Upper lobe of right lung (tissue), 1 donor: ENCODE results near the gene ATG16L2. TPM values are rescaled to one million over a fixed set of nuclear protein-coding genes. Genes with fewer than 3 reads are reported as not detected.

Experiments
- ATAC-seq: fragments of 200-7000 bp; cut with Tn5 transposase; one replicate; pipeline ENCODE4 v1.9.1; 2020; ENCODE audit warnings: mild to moderate bottlenecking, moderate library complexity
- DNase-seq: peaks from one replicate; pipeline ENCODE4 v3.0.0-alpha.2; 2020
- H3K27ac ChIP-seq: fragments of 200-600 bp; one replicate; pipeline ENCODE4 v1.8.0; 2022
- H3K27me3 ChIP-seq: fragments of 200-600 bp; one replicate; pipeline ENCODE4 v1.8.0; 2022; ENCODE audit warnings: mild to moderate bottlenecking
- H3K36me3 ChIP-seq: fragments of 200-600 bp; one replicate; pipeline ENCODE4 v1.8.0; 2022
- H3K4me1 ChIP-seq: fragments of 200-600 bp; one replicate; pipeline ENCODE4 v1.8.0; 2022
- H3K4me3 ChIP-seq: fragments of 200-600 bp; one replicate; pipeline ENCODE4 v1.8.0; 2022; ENCODE audit warnings: mild to moderate bottlenecking
- H3K9me3 ChIP-seq: fragments of 200-600 bp; one replicate; pipeline ENCODE4 v1.8.0; 2022
- intact Hi-C: fragments of 100-400 bp; cut with DNase I; formaldehyde crosslinking; loops from one replicate; pipeline ENCODE4 v1.11.0; 2022
- total RNA-seq: library from RNA; stranded (reverse); fragmentation: NEBNext Ultra II Directional; extraction: Animal tissue kit (Norgen Biotek cat#: 25700); gene quantifications from one replicate; pipeline ENCODE4 v1.2.1, GENCODE V29; 2021
- TF ChIP-seq, protein P1 (sequence below): fragments of 200-600 bp; IDR thresholded peaks from one replicate; pipeline ENCODE4 v1.8.0; 2022; ENCODE audit warnings: antibody characterized with exemption
- donor health status: DM: no; HTN: yes; CAD: no; lungs with severe emphysema.

Gene ATG16L2
- total RNA-seq, 1 donor from 2014 or later, result 77.5 TPM

DNA sequence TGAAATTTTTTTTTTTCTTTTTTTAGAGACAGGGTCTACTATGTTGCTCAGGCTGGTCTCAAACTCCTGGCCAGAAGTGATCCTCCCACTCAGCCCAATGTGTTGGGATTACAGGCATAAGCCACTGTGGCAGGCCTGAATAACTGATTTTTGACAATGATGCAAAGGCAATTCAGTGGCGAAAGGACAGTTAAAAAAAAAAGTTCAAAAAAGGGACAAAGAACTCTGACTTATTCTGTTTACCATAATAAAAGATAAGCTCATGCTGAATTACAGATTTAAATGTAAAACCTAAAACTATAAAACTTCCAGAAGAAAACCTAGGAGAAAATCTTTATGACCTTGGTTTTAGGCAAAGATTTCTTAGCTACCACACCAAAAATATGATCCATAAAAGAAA is 48.9 kb downstream of the ATG16L2 start:
- Histone ChIP-seq H3K4me1 (no peaks in the 10 kb centered on the region), H3K27me3 (no peaks in the 10 kb centered on the region), H3K9me3 (no peaks in the 10 kb centered on the region), H3K36me3 (peaks cover 13% of the 10 kb centered on the region), H3K27ac (no peak overlapping the region), H3K4me3 (no peak overlapping the region)
- intact Hi-C loops, result no loop called here
- TF ChIP-seq, protein P1, sequence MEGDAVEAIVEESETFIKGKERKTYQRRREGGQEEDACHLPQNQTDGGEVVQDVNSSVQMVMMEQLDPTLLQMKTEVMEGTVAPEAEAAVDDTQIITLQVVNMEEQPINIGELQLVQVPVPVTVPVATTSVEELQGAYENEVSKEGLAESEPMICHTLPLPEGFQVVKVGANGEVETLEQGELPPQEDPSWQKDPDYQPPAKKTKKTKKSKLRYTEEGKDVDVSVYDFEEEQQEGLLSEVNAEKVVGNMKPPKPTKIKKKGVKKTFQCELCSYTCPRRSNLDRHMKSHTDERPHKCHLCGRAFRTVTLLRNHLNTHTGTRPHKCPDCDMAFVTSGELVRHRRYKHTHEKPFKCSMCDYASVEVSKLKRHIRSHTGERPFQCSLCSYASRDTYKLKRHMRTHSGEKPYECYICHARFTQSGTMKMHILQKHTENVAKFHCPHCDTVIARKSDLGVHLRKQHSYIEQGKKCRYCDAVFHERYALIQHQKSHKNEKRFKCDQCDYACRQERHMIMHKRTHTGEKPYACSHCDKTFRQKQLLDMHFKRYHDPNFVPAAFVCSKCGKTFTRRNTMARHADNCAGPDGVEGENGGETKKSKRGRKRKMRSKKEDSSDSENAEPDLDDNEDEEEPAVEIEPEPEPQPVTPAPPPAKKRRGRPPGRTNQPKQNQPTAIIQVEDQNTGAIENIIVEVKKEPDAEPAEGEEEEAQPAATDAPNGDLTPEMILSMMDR, result no peak
- no peak for DNase-seq
- ATAC-seq, result no peak

DNA sequence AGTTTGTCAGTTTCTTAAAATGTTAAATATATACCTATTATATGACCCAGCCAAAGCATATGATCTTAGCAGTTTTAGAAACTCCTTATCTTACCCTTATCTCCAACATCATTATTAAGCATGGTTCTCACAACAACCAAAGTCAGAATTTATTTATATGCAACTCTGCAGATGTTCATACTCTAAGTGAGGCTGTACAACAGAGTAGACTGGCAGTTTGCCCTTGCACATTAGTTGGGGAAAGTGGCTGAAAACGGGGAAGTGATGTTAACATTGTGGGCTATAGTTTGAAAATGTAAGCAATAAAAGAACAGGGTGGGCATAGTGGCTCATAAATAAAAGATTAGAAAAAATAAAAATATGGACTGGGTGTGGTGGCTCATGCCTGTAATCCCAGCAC is 49.7 kb downstream of the ATG16L2 start:
- DNase-seq, result no peak
- intact Hi-C loops, result no loop called here

DNA sequence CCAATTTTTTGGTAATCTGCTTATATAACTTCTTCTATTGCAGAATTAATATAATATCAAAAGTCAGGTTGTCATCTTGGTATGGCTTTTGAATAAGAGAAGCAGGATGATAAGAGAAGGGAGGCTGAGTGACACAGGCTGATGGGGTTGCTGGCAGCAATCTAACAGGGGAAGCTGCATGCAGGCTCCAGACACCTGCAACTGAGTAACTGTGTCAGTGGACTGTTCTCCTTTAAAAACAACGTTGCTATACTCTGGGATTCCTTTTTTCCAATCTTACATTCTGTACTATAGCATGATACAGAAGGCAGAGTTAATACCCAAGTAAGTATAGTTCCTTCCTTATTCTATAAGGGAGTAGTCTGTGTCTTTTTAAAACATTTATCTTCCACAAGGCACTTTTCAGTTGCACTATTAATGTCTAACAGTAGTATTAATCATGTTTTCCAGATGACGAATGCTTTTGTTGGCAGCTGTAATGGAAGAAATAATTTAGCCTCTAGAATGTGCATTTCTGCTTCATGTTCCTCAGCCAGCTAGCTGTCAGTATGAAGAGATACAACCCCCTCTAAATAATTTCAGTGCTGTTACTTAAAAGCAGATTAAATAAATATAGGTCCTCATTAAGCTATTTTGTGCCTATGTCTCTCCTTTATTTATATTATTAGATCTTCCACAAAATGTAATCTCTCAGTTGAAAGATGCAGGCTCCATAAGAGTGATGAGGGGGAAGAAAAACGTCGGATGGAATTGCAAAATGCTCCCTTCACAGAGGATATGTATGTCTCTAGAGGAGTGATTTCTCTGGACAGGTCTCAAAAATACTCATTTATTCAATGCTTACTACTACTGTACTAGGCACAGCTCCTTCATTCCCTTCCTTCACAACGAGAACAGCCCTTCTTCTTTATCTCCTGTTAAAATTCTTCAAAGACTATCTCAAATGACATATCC is 50.8 kb downstream of the ATG16L2 start:
- H3K4me3 ChIP-seq, result no peak overlapping the region
- DNase-seq, result no peak
- no peak for ATAC-seq
- H3K9me3 ChIP-seq, result no peaks in the 10 kb centered on the region
- H3K36me3 ChIP-seq, result peaks cover 13% of the 10 kb centered on the region
- H3K27me3 ChIP-seq, result no peaks in the 10 kb centered on the region
- H3K4me1 ChIP-seq, result no peaks in the 10 kb centered on the region
- intact Hi-C loops, result no loop called here
- H3K27ac ChIP-seq, result no peak overlapping the region
- TF ChIP-seq, protein P1, result no peak

More for the DNA sequence above, 49.7 kb downstream of the ATG16L2 start:
- Histone ChIP-seq H3K4me3 (no peak overlapping the region), H3K9me3 (no peaks in the 10 kb centered on the region), H3K36me3 (peaks cover 13% of the 10 kb centered on the region), H3K4me1 (no peaks in the 10 kb centered on the region), H3K27me3 (no peaks in the 10 kb centered on the region), H3K27ac (no peak overlapping the region)
- TF ChIP-seq, protein P1, result no peak
- ATAC-seq, result no peak

DNA sequence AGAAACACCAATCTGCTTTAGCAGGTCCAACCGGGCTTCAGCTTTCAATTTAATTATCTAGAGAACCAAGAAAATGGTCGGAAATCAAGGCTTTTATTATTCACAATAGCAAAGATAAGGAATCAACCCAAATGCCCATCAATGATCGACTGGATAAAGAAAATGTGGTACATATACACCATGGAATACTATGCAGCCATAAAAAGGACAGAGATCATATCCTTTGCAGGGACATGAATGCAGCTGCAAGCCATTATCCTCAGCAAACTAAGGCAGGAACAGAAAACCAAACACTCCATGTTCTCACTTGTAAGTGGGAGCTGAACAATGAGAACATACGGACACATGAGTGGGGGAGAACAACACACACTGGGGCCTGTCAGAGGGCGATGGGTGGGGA is 53.8 kb downstream of the ATG16L2 start:
- Histone ChIP-seq H3K27ac (no peak overlapping the region), H3K9me3 (no peaks in the 10 kb centered on the region), H3K27me3 (no peaks in the 10 kb centered on the region), H3K4me3 (no peak overlapping the region), H3K36me3 (peaks cover 10% of the 10 kb centered on the region), H3K4me1 (no peaks in the 10 kb centered on the region)
- no peak for ATAC-seq
- TF ChIP-seq, protein P1, result no peak
- intact Hi-C loops, result no loop called here
- DNase-seq, result no peak

DNA sequence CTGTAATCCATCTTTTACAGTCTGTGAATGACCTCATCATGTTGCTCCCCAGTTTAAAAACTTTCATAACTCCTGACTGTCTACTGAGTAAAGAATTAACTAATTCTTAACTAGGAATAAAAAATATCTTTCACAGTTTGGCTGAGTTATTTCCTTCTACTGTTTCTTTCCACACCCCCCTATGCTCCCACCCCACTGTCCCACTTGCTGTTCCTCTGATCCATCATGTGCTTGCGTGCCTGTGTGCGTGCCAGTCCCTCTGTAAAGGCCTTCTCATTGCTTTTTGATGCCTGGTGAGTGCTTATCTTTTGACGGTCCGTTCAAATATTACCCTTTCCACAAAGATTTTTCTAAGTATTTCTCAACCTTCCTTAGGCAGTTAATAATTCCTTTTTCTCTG is 55.6 kb downstream of the ATG16L2 start:
- DNase-seq, result no peak
- Histone ChIP-seq H3K36me3 (peaks cover 10% of the 10 kb centered on the region), H3K9me3 (no peaks in the 10 kb centered on the region), H3K27me3 (no peaks in the 10 kb centered on the region), H3K27ac (no peak overlapping the region), H3K4me3 (no peak overlapping the region), H3K4me1 (no peaks in the 10 kb centered on the region)
- intact Hi-C loops, result no loop called here
- ATAC-seq, result no peak
- TF ChIP-seq, protein P1, result no peak
